Astrocyte of the cerebellum (primary cell): ENCODE results near the gene HDHD3.

Experiments
- DNase-seq: peaks from one replicate; pipeline ENCODE4 v3.0.0-alpha.2; 2011; ENCODE audit warnings: low read depth
- H3K4me3 ChIP-seq: 2 replicates; pipeline ENCODE4 v1.5.1; 2011; ENCODE audit warnings: mild to moderate bottlenecking, low read depth, low read length, moderate library complexity
- in situ Hi-C: cut with HindIII; loops from 2 replicates; pipeline ENCODE4 v1.10.0; 2017; ENCODE audit warnings: low sequenced_read_pairs
- TF ChIP-seq, protein P1 (sequence below): IDR thresholded peaks from 2 replicates; pipeline ENCODE4 v1.5.1; 2012; ENCODE audit warnings: low read length, low read depth, moderate library complexity, mild to moderate bottlenecking; ENCODE audit errors: missing control alignments

Gene HDHD3

GRCh38 chr9:113328045-113328782 lies 48.6 kb downstream of the HDHD3 start:
- no peak overlapping the region for H3K4me3 ChIP-seq
- TF ChIP-seq, protein P1, sequence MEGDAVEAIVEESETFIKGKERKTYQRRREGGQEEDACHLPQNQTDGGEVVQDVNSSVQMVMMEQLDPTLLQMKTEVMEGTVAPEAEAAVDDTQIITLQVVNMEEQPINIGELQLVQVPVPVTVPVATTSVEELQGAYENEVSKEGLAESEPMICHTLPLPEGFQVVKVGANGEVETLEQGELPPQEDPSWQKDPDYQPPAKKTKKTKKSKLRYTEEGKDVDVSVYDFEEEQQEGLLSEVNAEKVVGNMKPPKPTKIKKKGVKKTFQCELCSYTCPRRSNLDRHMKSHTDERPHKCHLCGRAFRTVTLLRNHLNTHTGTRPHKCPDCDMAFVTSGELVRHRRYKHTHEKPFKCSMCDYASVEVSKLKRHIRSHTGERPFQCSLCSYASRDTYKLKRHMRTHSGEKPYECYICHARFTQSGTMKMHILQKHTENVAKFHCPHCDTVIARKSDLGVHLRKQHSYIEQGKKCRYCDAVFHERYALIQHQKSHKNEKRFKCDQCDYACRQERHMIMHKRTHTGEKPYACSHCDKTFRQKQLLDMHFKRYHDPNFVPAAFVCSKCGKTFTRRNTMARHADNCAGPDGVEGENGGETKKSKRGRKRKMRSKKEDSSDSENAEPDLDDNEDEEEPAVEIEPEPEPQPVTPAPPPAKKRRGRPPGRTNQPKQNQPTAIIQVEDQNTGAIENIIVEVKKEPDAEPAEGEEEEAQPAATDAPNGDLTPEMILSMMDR: no peak
- in situ Hi-C loops: no loop called here
- no peak for DNase-seq

- no peak overlapping the region for H3K4me3 ChIP-seq
- TF ChIP-seq, protein P1: no peak
- in situ Hi-C loops: no loop called here
- DNase-seq: no peak
Measured at GRCh38 chr9:113326230-113326629, 50.6 kb downstream of the HDHD3 start.
